Stimulated activated naive CD4-positive, alpha-beta T cell treated with Interleukin-2 at 50 U/mL for 16 hours (primary cell): ENCODE measurements around the gene THRAP3.

Experiments used
- DNase-seq: peaks from one replicate; lab custom pipeline; 2025; lab: John Stamatoyannopoulos, UW

The THRAP3 gene

DNA sequence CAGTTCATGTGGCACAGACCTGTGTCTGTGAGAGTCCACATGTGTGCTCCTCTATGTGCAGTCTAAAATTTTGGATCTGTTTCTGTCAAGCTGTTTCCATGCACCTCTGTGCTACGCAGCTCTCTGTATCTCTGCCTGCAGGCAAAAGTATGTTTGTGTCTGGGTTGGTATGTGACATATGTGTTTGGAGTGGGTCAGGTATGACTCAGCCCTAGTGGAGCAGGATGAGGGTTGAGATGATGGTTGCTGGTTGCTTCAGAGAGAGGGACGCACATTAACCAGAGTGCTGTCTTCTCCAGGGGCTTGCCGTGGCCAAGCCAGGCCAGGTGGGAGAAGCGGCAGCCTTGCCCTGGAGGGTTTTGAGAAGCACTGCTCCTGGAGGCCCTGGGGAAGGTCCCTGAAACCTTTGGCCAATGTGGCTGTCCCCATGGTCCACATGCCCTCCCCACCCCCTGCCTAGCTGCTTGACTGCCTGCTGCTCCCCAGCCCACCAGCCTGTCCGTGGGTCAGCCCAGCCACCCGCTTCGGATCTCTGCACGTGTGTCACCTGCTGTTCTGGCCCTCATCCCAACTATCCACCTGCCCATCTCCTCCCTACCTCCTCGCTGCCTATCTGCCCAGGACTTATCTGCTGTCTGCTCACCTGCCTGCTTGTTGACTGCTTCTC, 103.3 kb downstream of the THRAP3 start:
- no peak for DNase-seq

DNA sequence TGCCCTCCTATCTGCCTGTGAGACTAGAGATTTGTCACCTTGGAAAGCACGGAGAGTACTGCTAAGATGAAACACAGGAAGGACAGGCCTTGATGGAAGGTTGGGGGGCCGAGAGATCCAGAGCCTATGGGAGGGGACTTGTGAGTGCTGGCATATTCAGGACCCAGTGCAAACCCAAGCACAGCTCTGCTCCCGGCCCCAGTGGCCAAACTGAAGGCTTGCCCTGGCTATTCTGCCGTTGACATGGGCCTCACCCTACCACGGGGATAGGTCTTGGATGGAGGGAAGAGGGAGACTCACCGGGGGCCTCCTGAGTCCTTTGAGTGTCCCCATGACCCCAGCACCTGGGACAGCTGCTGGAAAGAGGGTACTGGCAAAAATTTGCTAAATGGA, 103.8 kb downstream of the THRAP3 start:
- no peak for DNase-seq

DNA sequence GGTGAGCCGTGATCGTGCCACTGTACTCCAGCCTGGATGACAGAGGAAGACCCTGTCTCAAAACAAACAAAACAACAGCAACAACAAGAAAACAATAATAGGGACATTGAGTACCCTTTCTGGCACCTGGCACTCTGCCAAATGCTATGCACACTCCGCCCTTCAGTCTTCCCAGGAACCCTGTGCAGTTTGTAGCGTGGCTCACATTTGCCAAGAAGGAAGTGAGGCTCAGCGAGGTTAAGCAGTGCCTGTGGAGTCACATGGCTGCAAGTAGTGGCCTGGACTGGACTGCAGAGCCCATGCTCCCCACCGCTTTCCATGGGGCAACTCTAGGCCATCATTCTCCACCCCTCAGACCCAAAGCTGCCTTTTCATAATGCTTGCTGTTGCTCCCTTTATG, 104.5 kb downstream of the THRAP3 start:
- no peak for DNase-seq

DNA sequence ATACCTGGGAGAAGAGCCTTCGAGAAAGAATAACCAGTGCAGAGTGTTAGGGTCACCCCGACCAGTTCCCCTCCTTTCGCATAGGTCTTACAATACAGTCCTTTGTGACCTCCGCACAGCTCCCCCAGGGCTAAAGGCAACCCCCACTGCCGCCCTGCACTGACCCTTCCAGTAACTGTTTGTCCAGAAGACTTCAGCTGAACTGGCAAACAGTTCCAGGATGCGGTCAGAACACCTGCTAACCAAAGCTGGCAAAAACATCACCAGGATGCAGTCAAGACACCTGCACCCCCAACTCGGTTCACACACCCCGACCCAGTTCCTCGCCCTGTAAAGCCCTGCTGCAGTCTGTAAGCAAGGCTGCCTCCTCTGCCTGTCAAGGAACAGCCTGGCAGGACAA, 105.6 kb downstream of the THRAP3 start:
- DNase-seq: no peak

DNA sequence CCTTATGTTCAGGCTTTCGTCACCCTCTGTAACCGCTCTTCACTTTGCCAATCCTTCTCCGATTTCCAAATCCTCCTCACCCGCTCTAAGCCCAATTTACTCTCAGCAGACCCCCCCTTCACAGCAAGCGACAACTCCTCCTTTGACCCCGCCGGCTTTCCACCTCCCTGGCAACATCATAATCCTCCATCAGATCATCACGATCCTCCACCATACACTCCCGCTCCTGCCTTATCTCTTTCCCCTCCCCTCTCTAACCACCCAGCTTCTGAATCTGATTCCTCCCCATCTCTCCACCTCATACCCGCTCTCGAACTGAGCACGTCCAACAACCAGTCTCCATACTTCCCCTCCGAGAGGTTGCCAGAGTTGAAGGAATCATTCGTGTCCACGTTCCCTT, 106.7 kb downstream of the THRAP3 start:
- DNase-seq: no peak

DNA sequence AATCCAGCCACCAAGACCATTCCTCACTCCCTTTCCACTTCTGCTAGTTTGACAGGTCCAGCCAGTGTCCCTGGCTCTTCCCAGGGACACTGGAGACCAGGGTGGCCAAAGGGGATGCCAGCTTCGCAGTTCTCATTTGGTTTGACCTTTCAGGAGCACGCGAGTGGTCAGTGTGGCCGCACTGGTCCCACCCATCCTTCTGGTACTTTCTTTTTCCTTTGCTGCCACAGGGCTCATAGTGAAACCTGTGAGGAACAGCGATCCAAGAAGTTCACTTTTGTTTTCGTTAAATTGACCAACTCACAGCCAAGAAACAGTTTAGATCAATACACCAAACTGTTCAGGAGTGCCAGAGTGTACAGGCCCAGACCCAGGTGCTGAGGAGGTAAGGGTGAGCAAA, 113.6 kb downstream of the THRAP3 start:
- DNase-seq: no peak

DNA sequence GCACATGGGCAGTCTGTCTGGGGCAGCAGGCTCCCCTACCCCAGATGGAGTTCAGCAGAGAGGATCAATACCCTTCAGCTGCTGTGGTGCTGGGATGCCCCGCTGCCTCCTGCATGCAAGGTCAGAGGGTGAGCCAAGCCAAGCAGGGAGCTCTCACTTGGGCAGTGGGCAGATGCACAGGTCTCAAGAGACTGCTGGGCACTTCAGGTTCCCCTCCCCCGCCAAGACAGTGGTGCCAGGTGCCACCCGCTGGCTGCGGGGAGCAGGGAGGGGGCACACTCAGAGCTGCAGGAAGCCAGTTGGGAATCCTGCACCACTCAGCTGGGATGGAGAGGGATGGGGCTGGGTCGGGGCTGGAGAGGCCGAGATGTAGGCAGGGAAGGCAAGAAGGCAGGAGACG, 115.0 kb downstream of the THRAP3 start:
- no peak for DNase-seq

DNA sequence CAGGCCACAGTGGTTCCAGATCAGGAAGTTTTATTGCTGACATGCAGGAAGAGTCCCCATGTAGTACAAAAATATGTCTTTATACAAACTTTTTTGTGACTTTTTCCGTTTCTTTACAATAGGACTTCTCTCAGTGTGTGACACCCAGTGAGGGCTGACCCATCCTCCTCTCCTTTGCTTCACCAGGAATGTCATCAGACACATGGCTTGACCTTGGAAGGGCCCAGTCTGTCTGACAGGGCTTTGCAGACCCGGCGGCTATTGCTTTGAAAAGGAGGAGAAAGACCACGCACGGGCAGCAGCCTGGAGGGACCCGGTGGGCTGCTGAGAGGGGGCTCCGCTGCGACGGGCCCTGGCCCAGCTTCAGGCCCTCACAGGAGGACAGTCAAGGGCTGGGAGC, 115.4 kb downstream of the THRAP3 start:
- DNase-seq: no peak

DNA sequence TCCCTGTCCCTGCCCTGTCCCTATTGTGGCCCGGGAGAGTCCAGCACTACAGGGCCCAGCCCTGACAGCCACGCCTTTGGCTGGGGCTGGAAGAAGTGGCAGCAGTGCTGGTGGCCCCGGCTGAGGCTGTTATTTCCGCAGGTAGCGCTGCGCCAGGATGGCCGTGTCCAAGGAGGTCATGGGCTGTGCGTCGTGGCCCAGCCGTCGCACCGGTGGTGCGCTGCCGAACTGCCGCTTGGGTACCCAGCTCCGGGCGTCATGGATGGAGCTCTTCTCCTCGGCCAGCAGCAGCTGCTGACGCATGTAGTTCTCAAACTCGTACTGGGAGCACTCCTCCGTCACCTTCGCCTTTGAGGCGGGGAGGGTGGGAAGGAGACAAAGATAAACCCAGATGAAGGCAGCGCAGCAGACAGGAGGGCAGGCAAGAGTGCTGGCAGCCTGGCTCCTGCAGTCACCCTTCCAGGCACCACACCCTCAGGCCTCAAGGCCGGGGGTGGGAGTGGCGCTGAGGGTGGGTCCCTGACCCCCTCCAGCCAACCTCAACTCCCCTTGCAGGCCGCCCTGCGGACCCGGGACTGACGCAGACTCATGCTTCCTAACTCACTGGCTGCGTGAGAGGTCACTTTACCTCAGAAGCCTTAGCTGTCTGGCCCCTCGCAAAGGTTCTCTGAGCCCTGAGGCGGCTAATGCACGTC, 117.5 kb downstream of the THRAP3 start:
- no peak for DNase-seq

DNA sequence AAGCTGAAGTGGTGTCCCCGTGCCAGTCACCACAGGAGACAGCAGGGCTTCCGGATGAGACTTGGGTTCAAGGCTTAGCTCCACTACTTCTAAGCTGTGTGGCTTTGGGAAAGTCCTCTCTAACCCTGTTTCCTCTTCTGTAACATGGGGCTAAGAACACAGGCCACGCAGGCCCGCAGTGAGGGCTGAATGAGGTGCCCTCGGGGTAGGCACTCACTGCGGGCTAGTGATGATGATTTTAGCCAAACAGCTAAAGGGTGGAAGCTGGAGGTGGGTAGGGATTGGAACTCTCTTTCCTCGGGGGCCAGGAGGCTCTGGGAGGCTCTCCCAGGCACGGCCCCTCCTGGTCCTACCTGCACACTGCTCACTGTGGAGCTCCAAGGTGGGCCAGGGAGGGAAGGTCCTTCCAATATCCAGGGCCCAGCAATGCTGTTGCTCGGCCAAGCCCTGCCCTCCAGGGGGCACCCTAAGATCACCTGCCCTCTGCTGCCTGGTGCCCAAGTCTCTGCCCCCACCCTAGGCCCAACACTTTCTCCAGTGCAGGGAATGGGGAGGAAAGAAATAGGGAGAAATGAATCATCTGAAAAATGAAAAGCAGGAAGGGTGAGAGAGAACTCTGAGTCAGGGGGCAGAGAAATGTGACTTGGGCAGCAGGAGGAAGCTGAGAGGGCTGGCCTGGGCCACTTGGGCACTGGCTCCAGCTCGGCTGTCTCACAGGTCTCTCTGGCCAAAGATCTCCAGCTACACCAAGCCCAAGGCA, 118.4 kb downstream of the THRAP3 start:
- DNase-seq: peak; percentile 9

DNA sequence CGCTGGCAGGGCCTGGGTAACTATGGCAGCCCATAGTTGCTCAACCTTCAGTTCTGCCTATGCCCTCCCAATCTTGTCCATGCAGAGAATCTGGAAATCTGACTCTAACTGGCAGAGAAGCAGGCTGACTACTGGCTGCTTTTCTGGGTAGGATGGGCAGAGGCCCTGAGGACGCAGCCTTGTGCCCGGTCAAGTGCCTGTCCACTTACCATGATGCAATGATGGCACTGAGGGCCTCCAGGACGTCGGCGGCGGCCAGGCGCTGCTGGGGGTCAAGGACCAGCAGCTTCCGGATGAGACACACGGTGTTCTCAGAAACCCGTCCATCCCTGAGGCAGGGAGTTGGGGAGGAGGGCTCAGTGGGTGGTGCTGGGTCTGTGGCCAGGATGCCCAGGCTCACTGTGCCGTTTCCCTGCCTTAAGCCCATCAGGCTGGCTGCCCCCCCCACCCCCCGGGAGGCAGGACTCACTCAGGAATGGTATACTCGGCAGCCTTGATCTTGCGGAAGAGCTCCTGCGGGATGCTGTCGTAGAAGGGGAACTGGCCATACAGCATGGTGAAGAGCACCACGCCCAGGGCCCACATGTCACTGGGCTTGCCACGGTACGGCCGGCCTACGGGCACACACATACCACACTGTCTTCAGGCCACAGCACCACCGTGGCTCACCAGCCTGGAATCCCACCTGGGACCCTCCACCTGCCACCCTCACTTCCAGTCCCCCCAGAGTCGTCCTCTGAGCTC, 119.6 kb downstream of the THRAP3 start:
- DNase-seq: no peak

DNA sequence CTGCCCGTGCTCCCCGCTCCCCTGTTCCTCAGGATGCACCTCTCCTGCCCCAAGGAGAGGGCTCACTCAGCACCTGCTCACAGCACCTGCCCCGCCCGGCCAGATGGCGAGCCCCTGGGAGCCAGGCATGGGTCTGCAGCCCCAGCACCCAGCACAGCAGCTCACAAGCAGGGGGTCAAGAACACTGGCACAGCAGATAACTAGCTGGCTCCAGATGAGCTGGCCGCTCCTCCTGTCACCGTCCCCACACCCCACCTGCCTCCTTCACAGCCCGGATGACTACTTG, 120.1 kb downstream of the THRAP3 start:
- DNase-seq: no peak

DNA sequence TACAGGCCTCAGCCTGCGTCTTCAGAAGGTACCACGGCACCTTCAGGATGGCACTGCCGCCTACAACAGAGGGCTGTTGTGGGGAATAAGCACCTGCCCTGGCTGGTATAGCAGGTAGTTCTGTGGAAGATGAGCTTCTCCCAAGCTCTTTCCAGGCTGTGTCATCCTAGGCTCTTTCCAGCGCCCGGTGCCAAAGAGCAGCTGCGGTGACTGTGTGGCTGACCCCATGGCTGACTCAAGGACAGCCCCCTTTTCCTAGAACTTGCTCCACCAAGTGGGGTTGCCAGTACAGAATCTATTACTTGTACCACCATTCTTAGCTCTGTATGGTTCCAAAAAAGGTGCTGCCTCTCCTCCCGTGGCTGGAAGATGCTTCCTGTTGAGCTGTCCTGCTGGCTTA, 121.1 kb downstream of the THRAP3 start:
- DNase-seq: no peak

DNA sequence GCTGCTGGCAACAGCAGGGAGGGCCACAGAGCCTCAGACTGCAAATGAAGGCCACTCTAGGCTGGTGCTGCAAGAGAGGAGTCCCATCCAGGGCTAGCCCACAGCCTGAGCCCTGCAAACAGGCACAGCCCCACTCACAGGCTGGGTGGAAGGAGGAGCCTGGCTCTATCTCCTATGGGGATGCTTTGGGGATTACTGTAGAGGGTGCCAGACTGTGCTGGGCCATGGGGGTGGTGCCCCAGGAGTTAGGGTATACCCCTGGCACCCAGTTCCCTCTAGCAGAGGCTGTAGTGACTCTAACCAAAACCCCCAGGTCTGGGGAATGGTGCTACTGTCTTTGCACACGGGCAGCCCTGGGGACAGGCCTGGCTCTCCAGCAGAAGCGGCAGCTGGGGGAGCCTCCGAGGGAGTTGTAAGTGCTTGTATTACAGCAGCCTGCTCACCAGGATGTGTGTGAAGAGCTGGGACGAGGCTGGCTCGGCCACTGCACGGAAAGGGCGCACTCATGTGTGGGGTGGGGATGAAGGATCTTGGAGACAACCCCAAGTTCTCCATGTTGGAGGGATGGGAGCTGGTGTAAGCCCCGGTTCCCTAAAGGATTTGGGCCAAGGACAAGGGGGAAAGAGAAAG, 122.6 kb downstream of the THRAP3 start:
- no peak for DNase-seq

DNA sequence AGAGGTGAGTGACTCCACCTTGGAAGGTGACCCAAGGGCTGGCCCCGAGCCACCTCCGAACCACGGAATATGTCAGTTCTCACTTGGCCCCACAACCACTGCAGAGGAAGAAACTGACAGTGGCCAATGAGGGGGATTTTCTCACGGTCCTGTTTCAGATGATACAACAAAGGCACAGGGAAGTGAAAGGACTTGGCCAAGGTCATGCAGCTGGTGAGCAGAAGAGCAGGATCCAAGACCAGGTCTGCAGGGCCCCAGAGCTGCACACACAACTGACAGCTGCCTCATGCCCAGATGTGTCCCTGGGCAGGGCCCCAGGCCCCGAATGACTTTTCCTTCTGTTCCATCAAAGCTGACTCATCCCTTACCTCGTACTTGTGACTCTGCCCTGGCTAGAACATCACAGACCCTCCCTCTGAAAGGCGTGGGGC, 125.0 kb downstream of the THRAP3 start:
- no peak for DNase-seq

DNA sequence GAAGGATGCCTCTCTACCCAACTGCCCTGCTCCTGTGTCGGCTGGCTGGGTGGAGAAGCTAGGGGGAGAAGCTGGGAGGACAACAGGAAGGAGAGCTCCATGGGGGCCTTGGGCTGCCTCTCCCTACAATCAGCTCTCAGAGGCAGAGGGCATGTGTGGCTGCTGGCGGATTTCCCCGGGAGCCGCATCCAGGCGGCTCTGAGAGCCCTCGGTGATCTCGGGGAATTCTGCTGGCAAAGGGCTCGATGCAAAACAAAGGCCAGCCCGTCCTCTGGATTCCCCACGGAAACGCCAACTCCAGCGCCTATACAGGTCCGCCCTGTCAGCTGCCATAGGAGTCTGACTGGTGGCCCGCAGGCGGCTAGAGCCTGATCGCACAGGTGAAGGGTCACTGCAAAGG, 125.6 kb downstream of the THRAP3 start:
- DNase-seq: no peak

DNA sequence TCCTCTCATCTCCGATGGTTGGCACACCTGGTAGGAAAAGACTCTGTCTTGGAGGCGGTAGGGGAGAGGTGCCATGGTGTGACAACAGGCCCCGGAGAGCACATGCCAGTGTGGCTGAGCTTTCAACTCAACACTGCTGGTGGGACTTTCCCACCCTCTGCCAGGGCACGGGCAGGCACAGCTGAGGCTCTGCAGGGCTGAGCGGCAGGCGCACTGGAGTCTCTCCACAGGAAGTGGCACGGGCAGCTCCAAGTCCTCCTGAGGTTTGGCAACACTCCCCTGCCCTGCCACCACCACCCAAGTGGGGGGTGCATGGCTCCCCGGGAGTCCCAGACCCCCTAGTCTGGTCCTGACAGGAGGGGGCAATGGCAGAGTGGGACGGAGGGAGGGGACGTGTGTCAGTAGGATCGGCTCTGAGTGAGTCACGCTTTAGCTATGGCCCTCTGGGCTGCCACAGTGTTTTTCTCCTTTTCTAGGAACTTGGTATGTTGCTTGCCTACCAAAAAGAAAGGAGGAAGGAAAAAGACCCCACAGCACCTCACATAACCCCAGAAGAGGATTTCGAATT, 126.5 kb downstream of the THRAP3 start:
- DNase-seq: peak; percentile 33

DNA sequence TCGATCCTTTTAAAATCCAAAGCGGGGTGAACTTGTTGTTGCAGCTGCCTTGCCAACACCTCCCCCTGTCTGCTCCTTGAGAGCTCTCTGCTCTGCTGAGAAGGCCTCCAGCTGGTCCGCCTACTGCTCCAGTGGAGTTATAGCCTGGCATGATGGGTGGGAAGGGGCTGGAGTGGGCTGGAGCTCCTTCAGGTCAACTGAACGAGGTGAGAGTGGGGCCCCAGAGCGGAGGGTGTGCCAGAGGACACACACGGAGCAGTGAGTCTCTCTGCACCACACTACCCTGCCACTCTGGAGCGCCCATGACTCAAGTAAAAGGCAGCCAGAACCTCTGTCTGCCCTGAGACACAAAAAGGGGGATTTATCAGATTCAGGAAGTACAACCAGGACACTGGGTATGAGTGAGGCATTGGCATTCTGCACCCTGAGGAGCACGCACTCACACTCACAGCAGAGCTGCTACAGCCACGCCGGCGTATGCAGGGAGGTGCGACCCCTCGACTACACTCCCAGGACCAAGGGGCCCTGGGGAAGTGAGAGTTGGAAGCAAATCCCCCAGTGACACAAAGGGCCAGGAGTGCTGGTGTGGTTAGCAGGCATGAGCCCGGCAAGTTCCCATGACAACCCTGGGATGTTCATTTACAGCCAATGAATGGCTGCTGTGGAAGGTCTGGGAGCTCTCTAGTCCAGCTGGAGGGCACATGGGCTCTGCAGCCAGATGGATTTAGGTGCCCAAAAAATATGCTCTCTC, 127.2 kb downstream of the THRAP3 start:
- DNase-seq: no peak

DNA sequence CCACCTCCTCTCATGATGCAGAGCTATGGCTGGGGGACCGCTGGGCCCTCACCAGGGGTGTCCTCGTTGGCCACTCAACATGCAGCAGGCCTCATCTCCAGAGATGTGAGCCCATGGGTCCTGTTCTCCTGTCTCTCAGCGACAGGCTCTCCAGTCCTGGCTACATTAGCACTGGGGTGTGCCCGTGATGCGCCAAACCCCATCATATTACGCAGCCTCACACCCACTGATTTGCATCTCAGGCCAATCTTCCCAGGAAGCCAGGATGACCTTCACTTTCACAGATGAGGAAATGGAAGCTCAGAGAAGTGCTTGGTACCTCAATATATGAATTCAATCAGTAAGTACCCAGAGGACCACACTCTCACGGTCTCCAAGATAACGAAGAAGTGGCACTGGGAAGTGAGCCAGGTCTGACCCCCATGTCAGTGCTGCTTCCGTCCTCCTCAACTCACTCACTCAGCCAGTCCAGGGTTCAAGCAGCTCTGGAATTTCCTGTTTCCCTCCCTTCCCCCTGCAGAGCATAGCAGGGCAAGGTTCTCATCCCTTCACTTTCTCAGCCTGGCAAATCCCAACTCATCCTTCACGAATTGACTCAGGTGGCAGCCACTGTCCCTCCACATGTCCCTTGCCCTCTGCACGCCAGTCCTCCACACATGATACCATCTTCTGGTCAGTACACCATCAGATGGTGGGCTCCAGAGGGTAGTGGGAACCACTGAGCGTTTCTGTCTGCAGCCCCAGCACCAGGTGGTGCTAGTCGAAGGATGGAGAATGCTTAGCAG, 128.1 kb downstream of the THRAP3 start:
- DNase-seq: no peak
